Suprapubic skin (tissue), 4 donors: Measurements from ENCODE around the gene BAIAP2L1. TPM values are rescaled to one million over a fixed set of nuclear protein-coding genes. Genes with fewer than 3 reads are reported as not detected.

Source experiments
- DNase-seq, 2 donors: peaks; one replicate each; pipeline ENCODE4 v3.0.0-alpha.2; 2019; ENCODE audit warnings: low spot score in 2 of 2
- H3K27ac ChIP-seq: fragments of 200-600 bp; sonication (generic); one replicate; pipeline ENCODE4 v1.5.1; 2019
- H3K27me3 ChIP-seq: fragments of 200-600 bp; sonication (generic); one replicate; pipeline ENCODE4 v1.5.1; 2019
- H3K36me3 ChIP-seq: fragments of 200-600 bp; sonication (generic); one replicate; pipeline ENCODE4 v1.5.1; 2019
- H3K4me1 ChIP-seq: fragments of 200-600 bp; sonication (generic); one replicate; pipeline ENCODE4 v1.5.1; 2019
- H3K4me3 ChIP-seq: fragments of 200-600 bp; sonication (generic); one replicate; pipeline ENCODE4 v1.5.1; 2019; ENCODE audit warnings: mild to moderate bottlenecking
- H3K9me3 ChIP-seq: fragments of 200-600 bp; sonication (generic); one replicate; pipeline ENCODE4 v1.5.1; 2019
- CTCF ChIP-seq, 2 donors: fragments of 200-600 bp in 1 of 2; fragments of 450-650 bp in 1 of 2; sonication (generic) in 1 of 2; IDR thresholded peaks; one replicate each; pipeline ENCODE4 v1.5.1; 2016 to 2019; ENCODE audit warnings: antibody characterized with exemption in 2 of 2, mild to moderate bottlenecking in 1 of 2, moderate library complexity in 1 of 2
- EP300 ChIP-seq: sonication (generic); formaldehyde crosslinking; IDR thresholded peaks from one replicate; pipeline ENCODE4 v1.6.1; 2017; ENCODE audit warnings: antibody characterized with exemption
- POLR2A ChIP-seq, 2 donors: fragments of 450-650 bp; IDR thresholded peaks; one replicate each; pipeline ENCODE4 v1.6.1; 2017; ENCODE audit warnings: antibody characterized with exemption in 2 of 2, mild to moderate bottlenecking in 2 of 2, moderate library complexity in 2 of 2
- POLR2AphosphoS5 ChIP-seq, 3 donors: sonication (generic); formaldehyde crosslinking; IDR thresholded peaks; one replicate each; pipeline ENCODE4 v1.6.1; 2017; ENCODE audit warnings: antibody characterized with exemption in 3 of 3
- WGBS: methylation state at CpG from one replicate; pipeline ENCODE4 v1.1.5; 2018; 5-methylcytosine and 5-hydroxymethylcytosine counted together
- total RNA-seq, 4 donors: library from RNA; depleted of rRNA; stranded (reverse); fragments of >200 nt; gene quantifications; one replicate each; pipeline ENCODE4 v1.1.0, GENCODE V29; 2016

The BAIAP2L1 gene
- total RNA-seq, 4 donors from 2014 or later = 24.3 to 28.2 (median 26.9) TPM

DNA sequence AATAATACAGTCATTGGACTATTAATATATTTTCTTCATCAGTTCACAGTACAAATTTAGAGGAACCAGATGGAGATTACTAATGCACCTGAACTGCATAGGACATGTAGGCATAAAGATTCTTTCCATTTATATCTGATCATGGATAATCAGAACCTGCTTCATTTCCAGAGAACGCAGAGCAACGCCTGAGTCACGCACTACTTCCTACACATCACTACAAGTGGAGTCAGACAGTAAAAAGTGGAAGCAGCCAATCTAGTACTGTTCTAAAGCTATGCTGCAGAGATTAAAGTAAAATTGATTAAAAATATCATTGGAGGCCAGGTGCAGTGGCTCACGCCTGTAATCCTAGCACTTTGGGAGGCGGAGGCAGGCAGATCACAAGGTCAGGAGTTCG lies 76.1 kb downstream of the BAIAP2L1 start:
- no peaks in the 10 kb centered on the region for H3K4me1 ChIP-seq
- no peaks in the 10 kb centered on the region for H3K9me3 ChIP-seq
- no peak for TF ChIP-seq POLR2AphosphoS5 (IDR thresholded peaks at IDR 0.05)
- no peak overlapping the region for H3K27ac ChIP-seq
- no peak overlapping the region for H3K4me3 ChIP-seq
- WGBS = 91% methylated on average over 6 of the region's 6 CpGs
- no peaks in the 10 kb centered on the region for H3K27me3 ChIP-seq
- H3K36me3 ChIP-seq = no peaks in the 10 kb centered on the region
- no peak for DNase-seq

DNA sequence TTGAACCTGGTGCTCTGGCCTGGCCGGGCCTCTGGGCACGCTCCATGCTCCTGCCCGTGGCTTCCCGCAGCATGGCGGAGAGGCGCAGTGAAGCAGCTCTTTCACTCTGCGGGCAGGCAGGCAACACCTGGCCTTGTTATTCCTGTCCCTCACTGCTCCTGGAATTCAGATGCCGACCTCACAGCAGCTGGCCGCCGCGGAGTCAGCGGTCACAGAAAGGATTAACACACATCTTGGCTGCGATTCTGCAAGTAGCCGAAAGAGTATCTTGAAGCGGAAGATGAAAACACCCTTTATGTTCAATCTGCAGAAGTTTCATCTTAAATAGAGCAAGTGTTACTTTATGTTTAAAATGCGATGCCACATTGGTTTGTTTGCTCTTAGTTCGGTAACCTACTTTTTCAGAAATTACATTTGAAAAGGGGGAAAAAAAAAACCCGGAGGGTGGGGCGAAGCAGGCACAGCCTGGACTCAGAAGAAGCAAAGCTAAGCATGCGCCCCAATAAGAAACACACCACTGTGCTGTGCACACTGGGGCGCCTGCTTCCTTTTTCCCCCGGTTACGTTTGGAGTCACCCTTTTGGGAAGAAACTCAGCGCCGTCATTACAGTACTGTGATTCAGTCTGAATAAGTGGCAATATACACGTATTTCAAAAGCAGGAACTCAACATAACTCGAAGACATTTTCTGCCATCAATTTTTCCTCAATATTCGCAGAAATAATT lies 77.1 kb downstream of the BAIAP2L1 start:
- Histone ChIP-seq H3K4me3 (no peak overlapping the region), H3K9me3 (no peaks in the 10 kb centered on the region), H3K4me1 (no peaks in the 10 kb centered on the region), H3K27me3 (no peaks in the 10 kb centered on the region), H3K36me3 (no peaks in the 10 kb centered on the region), H3K27ac (no peak overlapping the region)
- 66% methylated on average over 28 of the region's 28 CpGs for WGBS
- TF ChIP-seq POLR2AphosphoS5 (IDR thresholded peaks at IDR 0.05) (no peak), EP300 (no peak), POLR2A (IDR thresholded peaks at IDR 0.05) (no peak), CTCF (IDR thresholded peaks at IDR 0.05) (no peak)
- no peak for DNase-seq

- 72% methylated on average over 19 of the region's 24 CpGs for WGBS
- Histone ChIP-seq H3K27ac (no peak overlapping the region), H3K4me1 (no peaks in the 10 kb centered on the region), H3K9me3 (no peaks in the 10 kb centered on the region), H3K27me3 (no peaks in the 10 kb centered on the region), H3K36me3 (no peaks in the 10 kb centered on the region), H3K4me3 (no peak overlapping the region)
- no peak for DNase-seq
- no peak for TF ChIP-seq POLR2AphosphoS5 (IDR thresholded peaks at IDR 0.05)
- no peak for TF ChIP-seq CTCF (IDR thresholded peaks at IDR 0.05)
- no peak for TF ChIP-seq POLR2A (IDR thresholded peaks at IDR 0.05)
- TF ChIP-seq EP300 = no peak
Measured at GRCh38 chr7:98322331-98323270, 78.3 kb downstream of the BAIAP2L1 start.

DNA sequence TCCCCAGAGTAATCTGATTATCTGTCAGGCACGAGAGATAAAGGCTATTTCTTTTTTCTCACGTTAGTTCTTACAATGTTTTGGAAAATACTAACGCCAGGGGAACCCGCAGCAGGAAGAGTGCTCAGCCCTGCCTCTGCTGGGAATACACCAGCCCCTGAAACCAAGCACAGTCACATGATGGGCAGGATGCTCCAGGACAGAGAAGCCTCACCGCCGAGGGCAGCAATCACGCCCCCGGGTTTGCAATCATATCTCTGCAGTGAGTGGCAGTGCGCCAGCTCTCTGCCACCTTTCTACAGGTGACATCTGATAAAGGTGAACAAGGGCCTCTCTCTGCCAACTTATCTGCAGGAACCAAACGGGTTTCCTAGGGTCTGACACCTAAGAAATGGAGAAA lies 79.6 kb downstream of the BAIAP2L1 start:
- H3K4me3 ChIP-seq = no peak overlapping the region
- H3K9me3 ChIP-seq = no peaks in the 10 kb centered on the region
- H3K4me1 ChIP-seq = no peaks in the 10 kb centered on the region
- H3K27ac ChIP-seq = no peak overlapping the region
- 64% methylated on average over 10 of the region's 10 CpGs for WGBS
- no peak for TF ChIP-seq CTCF (IDR thresholded peaks at IDR 0.05)
- no peak for TF ChIP-seq EP300
- TF ChIP-seq POLR2AphosphoS5 (IDR thresholded peaks at IDR 0.05) = no peak
- no peak for TF ChIP-seq POLR2A (IDR thresholded peaks at IDR 0.05)
- DNase-seq = no peak
- H3K27me3 ChIP-seq = no peaks in the 10 kb centered on the region
- H3K36me3 ChIP-seq = no peaks in the 10 kb centered on the region

GRCh38 chr7:98319176-98319575 lies 81.7 kb downstream of the BAIAP2L1 start:
- Histone ChIP-seq H3K36me3 (peaks cover 8% of the 10 kb centered on the region), H3K27ac (no peak overlapping the region), H3K4me3 (no peak overlapping the region), H3K4me1 (no peaks in the 10 kb centered on the region), H3K27me3 (no peaks in the 10 kb centered on the region), H3K9me3 (no peaks in the 10 kb centered on the region)
- DNase-seq = no peak
- 88% methylated on average over 9 of the region's 9 CpGs for WGBS
- TF ChIP-seq POLR2A (IDR thresholded peaks at IDR 0.05) = no peak
- no peak for TF ChIP-seq POLR2AphosphoS5 (IDR thresholded peaks at IDR 0.05)
- TF ChIP-seq CTCF (IDR thresholded peaks at IDR 0.05) = no peak
